GM12873 (cell line): ENCODE measurements around the gene ERICH3.

Source experiments
- TF ChIP-seq, protein P1 (sequence below): IDR thresholded peaks from 2 replicates; pipeline ENCODE4 v1.5.1; 2012; ENCODE audit warnings: low read depth, mild to moderate bottlenecking, moderate library complexity, low read length, control low read depth; ENCODE audit not compliant: insufficient read depth; ENCODE audit errors: missing control alignments

The ERICH3 gene

DNA sequence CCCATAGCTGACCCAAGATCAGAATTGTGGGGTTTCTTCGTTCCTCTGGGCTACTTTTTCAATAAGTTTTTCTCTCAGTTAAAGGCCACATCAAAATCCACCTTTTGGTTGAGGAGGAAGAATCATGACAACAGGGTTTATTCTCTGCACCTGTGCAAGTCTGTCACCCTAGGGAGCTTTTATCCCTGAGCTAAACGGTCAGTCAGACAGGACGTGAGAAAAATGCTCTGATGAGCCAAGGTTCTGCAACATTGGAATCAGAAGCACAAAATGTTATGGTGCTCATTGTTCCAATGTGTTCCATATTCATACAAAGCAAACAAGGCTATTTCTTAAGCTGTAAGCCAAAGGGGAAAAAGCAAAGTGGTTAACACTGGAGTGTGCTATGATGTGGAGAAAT is 7.4 kb upstream of the ERICH3 start:
- TF ChIP-seq, protein P1, sequence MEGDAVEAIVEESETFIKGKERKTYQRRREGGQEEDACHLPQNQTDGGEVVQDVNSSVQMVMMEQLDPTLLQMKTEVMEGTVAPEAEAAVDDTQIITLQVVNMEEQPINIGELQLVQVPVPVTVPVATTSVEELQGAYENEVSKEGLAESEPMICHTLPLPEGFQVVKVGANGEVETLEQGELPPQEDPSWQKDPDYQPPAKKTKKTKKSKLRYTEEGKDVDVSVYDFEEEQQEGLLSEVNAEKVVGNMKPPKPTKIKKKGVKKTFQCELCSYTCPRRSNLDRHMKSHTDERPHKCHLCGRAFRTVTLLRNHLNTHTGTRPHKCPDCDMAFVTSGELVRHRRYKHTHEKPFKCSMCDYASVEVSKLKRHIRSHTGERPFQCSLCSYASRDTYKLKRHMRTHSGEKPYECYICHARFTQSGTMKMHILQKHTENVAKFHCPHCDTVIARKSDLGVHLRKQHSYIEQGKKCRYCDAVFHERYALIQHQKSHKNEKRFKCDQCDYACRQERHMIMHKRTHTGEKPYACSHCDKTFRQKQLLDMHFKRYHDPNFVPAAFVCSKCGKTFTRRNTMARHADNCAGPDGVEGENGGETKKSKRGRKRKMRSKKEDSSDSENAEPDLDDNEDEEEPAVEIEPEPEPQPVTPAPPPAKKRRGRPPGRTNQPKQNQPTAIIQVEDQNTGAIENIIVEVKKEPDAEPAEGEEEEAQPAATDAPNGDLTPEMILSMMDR: no peak

DNA sequence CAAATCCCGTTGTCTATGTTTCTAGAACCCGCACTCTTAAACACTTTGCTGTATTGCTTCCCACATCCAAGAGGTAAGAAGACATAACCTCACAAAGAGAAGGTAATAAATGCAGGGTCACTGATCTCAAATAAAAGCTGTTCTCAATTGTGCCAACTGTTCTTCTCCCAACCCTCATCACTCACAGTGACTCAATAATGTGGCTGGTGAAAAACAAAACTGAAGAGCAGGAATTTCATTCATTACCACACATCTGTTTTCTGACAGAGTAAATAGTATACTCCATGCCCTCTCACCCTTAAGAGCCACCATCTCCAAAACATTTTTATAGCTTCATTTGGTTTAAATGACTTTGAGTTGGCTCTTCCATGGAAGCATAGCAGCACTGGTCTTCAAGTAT is 6.2 kb upstream of the ERICH3 start:
- TF ChIP-seq, protein P1: no peak

DNA sequence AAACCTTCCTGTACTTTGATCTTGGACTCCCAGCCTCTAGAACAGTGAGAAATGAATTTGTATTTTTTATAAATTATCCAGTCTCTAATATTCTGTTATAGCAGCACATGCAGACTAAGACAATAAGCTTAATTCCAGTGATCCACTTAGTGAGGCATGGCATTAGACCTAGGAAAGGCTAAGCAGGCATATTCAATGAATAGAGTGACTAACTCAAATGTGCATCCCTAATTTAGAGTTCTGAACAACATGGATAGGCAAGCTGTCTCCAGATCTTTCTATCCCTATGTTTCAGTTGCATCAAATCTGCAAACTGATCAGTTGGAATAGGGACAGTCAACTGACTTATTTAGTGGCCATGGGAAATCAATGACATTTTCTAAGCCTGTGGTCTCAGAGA is 4.3 kb upstream of the ERICH3 start:
- TF ChIP-seq, protein P1: no peak

DNA sequence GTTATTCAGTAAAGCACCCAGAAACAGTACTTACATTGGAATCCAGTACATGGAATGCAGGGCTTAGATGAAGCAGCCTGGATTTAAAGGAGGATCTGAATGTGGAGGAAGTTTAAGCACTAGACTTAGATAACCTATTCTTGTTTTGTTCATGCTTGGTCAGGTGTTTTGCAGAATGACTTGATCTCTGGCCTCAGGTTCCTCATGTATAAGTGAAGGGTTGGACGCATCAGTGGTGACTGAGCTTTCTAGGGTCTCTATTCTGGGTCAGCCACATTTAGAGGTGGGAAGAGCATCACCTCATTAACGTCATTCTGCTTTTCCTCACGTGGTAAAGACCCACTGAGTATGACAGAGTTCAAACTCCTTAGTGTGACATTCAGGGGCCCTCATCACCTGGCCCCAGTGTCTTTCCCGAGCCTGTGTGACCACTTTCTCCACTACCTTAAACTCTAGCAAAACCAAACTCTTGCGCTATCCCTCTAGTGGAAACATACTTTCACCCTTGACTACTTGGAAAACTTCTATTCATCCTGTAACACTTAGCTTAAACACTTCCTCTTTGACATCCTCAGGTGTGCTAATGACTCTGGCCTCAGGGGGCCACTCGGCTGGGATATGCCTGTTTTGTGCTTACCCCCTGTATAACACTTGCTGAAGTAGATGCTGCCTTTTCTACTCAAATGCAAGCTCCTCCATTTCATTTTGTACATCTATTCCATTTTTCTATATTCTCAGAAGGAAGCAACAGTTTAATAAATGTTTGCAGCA is 871 bp upstream of the ERICH3 start:
- TF ChIP-seq, protein P1: peak; percentile 38

DNA sequence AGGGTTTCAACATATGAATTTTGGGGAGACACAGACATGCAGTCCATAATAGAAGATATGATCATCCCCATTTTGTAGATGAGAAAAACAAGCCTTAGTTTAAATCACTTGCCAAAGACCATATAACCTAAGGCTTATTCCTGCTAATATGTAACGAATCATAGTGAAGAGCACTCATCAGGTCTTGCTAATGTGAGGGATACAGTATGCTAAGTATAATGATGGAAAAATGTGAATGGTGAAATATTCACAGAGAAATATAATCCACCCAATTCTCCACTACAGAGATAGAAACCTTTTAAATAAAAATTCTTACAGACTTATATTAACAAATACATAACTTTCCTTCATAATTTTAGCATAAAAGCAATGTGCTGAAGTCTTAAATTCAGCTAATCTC is 18.9 kb downstream of the ERICH3 start:
- TF ChIP-seq, protein P1: no peak

DNA sequence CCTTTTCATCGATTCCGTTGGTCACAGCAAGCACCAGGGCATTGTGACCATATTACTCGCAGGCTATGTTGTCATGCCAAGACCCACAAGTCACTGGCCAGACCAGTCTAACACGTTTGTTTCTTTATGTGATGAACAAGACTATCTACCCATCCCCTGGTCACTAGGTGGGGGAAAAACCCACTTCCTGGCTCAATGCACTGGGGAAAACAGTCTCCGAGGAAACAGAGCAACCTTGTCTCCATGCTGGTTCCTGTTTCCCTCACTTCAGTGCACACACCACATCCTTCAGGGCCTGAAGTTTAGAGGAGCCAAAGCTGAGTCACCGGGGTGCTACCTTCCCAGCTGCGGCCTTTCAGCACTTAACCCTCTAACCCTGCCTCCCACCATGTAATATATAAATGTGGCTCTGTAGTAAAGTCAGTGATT is 20.9 kb downstream of the ERICH3 start:
- TF ChIP-seq, protein P1: no peak

DNA sequence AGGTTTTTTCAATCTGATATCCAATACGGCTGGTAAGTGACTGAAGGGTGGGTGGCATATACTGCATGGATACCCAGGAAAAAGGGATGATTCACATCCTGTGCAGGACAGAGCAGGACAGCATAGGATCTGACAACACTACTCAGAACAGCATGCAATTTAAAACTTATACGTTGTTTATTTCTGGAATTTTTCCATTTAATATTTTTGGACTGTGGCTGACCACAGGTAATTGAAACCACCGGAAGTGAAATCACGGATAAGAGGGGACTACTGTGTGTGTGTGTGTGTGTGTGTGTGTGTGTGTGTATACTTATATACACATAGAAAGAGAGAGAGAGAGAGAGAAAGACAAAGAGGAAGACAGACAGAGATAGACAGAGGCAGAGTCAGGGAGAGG is 23.0 kb downstream of the ERICH3 start:
- TF ChIP-seq, protein P1: no peak

DNA sequence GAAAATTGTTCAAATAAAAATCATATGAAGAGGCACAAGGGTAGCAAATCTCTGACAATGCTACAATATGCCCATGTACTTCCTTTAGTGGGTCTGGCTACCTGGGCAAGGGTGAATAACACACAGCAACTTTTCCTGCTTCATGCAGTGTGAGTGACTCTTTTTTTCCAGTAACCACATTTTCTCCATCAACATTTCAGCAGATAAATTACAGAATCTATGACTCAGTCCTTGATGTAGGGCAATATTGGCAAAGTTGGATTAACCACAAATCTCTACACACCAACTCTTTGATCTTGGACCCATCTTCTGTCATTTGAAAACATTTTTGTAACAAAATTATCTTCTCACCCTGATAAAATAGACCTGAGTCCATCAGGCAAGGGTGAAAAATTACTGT is 31.7 kb downstream of the ERICH3 start:
- TF ChIP-seq, protein P1: no peak
